ENCODE results near the gene DENND1B.

GRCh38 chr1:197632005-197632404 is 143.3 kb downstream of the DENND1B start:
- TF ChIP-seq CTCF (CRISPR knock-in tag; IDR thresholded peaks at IDR 0.05) (no peak), NR2F1 (CRISPR knock-in tag; IDR thresholded peaks at IDR 0.05) (no peak), SALL2 (CRISPR knock-in tag; IDR thresholded peaks at IDR 0.05) (no peak), ZNF556 (CRISPR knock-in tag; IDR thresholded peaks at IDR 0.05; ENCODE audit: borderline replicate concordance) (no peak), MYC (CRISPR knock-in tag; IDR thresholded peaks at IDR 0.05; ENCODE audit: borderline replicate concordance) (no peak), ARNTL (CRISPR knock-in tag; IDR thresholded peaks at IDR 0.05) (no peak), FOXC1 (CRISPR knock-in tag; IDR thresholded peaks at IDR 0.05; ENCODE audit: borderline replicate concordance) (no peak), MZF1 (CRISPR knock-in tag; IDR thresholded peaks at IDR 0.05; ENCODE audit: borderline replicate concordance) (no peak), DDIT3 (CRISPR knock-in tag; IDR thresholded peaks at IDR 0.05) (no peak), YY1 (IDR thresholded peaks at IDR 0.05; ENCODE audit: insufficient read depth, insufficient replicate concordance, low read depth, low read length) (no peak)
